T-helper 1 cell treated with Interleukin-12 subunit alpha and Interleukin-12 subunit beta and Interleukin-4 antibody, amounts not matched to agents 30 ng/mL and 1 ng/mL, for 36 hours (primary cell): Measurements from ENCODE around the gene FOSL2. TPM values are rescaled to one million over a fixed set of nuclear protein-coding genes. Genes with fewer than 3 reads are reported as not detected.

ENCODE experiments used
- intact Hi-C: fragments of 100-400 bp; cut with micrococcal nuclease; formaldehyde crosslinking; loops from one replicate; pipeline ENCODE4 v1.15.1; 2024
- total RNA-seq: library from RNA; stranded (reverse); gene quantifications from 2 replicates; pipeline ENCODE4 v1.2.3, GENCODE V29; 2022

The FOSL2 gene
- total RNA-seq, 1 donor from 2014 or later = 32.4 TPM

- intact Hi-C loops = no loop called here
Measured at GRCh38 chr2:28428486-28428885, 35.8 kb downstream of the FOSL2 start.

GRCh38 chr2:28429636-28430376 is 37.1 kb downstream of the FOSL2 start:
- intact Hi-C loops = no loop called here

GRCh38 chr2:28430377-28430765 is 37.7 kb downstream of the FOSL2 start:
- intact Hi-C loops = no loop called here

GRCh38 chr2:28430788-28431418 is 38.2 kb downstream of the FOSL2 start:
- intact Hi-C loops = no loop called here

- intact Hi-C loops = no loop called here
Measured at GRCh38 chr2:28431741-28432140, 39.1 kb downstream of the FOSL2 start.

- intact Hi-C loops = no loop called here
Measured at GRCh38 chr2:28432362-28432761, 39.7 kb downstream of the FOSL2 start.

GRCh38 chr2:28433215-28433614 is 40.6 kb downstream of the FOSL2 start:
- intact Hi-C loops = no loop called here

- intact Hi-C loops = no loop called here
Measured at GRCh38 chr2:28433935-28434599, 41.4 kb downstream of the FOSL2 start.

GRCh38 chr2:28434600-28434989 is 41.9 kb downstream of the FOSL2 start:
- intact Hi-C loops = no loop called here

GRCh38 chr2:28435241-28435640 is 42.6 kb downstream of the FOSL2 start:
- intact Hi-C loops = no loop called here

- intact Hi-C loops = no loop called here
Measured at GRCh38 chr2:28435814-28436351, 43.2 kb downstream of the FOSL2 start.

GRCh38 chr2:28436525-28437051 is 43.9 kb downstream of the FOSL2 start:
- intact Hi-C loops = no loop called here

- intact Hi-C loops = no loop called here
Measured at GRCh38 chr2:28437149-28437835, 44.6 kb downstream of the FOSL2 start.

GRCh38 chr2:28437918-28438317 is 45.3 kb downstream of the FOSL2 start:
- intact Hi-C loops = no loop called here

- intact Hi-C loops = no loop called here
Measured at GRCh38 chr2:28438532-28439063, 45.9 kb downstream of the FOSL2 start.

GRCh38 chr2:28439127-28439526 is 46.5 kb downstream of the FOSL2 start:
- intact Hi-C loops = no loop called here

- intact Hi-C loops = no loop called here
Measured at GRCh38 chr2:28439763-28440162, 47.1 kb downstream of the FOSL2 start.

- intact Hi-C loops = no loop called here
Measured at GRCh38 chr2:28442328-28442727, 49.7 kb downstream of the FOSL2 start.

GRCh38 chr2:28444956-28445355 is 52.3 kb downstream of the FOSL2 start:
- intact Hi-C loops = no loop called here

GRCh38 chr2:28445448-28446258 is 53.0 kb downstream of the FOSL2 start:
- intact Hi-C loops = no loop called here
